ENCODE results near the gene TK2. TPM values are rescaled to one million over a fixed set of nuclear protein-coding genes. Genes with fewer than 3 reads are reported as not detected.
"Not testable (repeated sequence)": the region's sequence is repeated elsewhere in the genome, so short reads cannot be mapped to it uniquely, and the experiment has no call there.

Gene TK2
- polyA plus RNA-seq, 2 donors: 5.9 to 8.3 TPM

DNA sequence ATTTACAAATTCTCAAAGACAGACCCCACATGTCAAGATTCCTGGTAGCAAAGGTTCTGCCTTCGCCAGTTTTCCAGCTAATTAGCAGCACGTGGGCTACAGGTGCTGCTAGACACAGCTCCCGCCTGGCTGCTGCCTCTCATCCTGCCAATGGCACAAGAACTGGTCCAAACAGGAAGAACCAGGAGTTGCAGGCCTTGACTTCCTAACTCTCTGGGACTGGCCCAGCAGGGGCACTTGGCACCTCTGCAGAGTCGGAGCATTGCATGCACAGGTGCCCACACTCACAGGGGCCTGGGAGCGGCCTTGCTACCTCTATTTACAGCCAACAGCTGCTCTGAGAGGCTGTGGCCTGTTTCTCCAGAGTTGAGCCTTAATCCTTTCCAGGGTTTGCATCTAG, 39.6 kb downstream of the TK2 start:
- Histone ChIP-seq H3K4me3 (ENCODE audit: low read depth in 1 of 2, low read length in 2 of 2) (no peak overlapping the region), H3K27ac (ENCODE audit: low read depth in 2 of 2, low read length in 1 of 2) (peak overlapping the region; percentile 63 to 79), H3K4me1 (ENCODE audit: control insufficient read depth in 2 of 2, insufficient read depth in 2 of 2, low read length in 1 of 2) (peaks cover 2 to 26% of the 10 kb centered on the region in 2 donors), H3K36me3 (ENCODE audit: control insufficient read depth in 2 of 2, insufficient read depth in 2 of 2, low read length in 1 of 2) (no peaks in the 10 kb centered on the region), H3K9me3 (ENCODE audit: control insufficient read depth in 2 of 2, insufficient read depth in 1 of 2, low read depth in 1 of 2, low read length in 1 of 2) (no peaks in the 10 kb centered on the region), H3K27me3 (ENCODE audit: control insufficient read depth in 1 of 2, insufficient read depth in 2 of 2, low read length in 2 of 2) (no peaks in the 10 kb centered on the region)
- 57% methylated on average over 5 of the region's 5 CpGs for WGBS, 2 donors

DNA sequence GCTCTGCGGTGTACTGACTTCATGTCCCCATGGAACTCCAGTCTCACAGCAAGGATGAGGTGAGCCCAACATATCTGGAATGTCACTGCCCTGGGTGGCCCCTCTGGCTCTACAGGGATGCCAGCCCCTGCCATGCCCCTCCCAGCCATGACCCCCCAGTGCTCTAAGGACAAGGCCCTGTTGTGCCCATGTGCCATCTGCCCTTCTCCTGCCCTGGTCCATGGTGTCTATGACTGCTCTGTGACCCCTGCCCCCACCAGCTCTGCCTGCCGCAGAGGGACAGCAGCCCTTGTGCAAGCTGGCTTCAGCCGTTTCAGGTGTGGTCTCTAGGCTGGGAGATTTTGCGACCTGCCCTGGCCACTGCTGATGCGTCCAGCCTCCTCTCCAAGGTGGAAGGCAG, 40.3 kb downstream of the TK2 start:
- Histone ChIP-seq H3K4me3 (ENCODE audit: low read depth in 1 of 2, low read length in 2 of 2) (no peak overlapping the region), H3K4me1 (ENCODE audit: control insufficient read depth in 2 of 2, insufficient read depth in 2 of 2, low read length in 1 of 2) (peaks cover 2 to 23% of the 10 kb centered on the region in 2 donors), H3K27me3 (ENCODE audit: control insufficient read depth in 1 of 2, insufficient read depth in 2 of 2, low read length in 2 of 2) (no peaks in the 10 kb centered on the region), H3K9me3 (ENCODE audit: control insufficient read depth in 2 of 2, insufficient read depth in 1 of 2, low read depth in 1 of 2, low read length in 1 of 2) (no peaks in the 10 kb centered on the region), H3K36me3 (ENCODE audit: control insufficient read depth in 2 of 2, insufficient read depth in 2 of 2, low read length in 1 of 2) (no peaks in the 10 kb centered on the region), H3K27ac (ENCODE audit: low read depth in 2 of 2, low read length in 1 of 2) (peak overlapping the region in 1 of 2 donors; percentile 11)
- WGBS, 2 donors: 92 to 94% methylated on average over 5 of the region's 5 CpGs

DNA sequence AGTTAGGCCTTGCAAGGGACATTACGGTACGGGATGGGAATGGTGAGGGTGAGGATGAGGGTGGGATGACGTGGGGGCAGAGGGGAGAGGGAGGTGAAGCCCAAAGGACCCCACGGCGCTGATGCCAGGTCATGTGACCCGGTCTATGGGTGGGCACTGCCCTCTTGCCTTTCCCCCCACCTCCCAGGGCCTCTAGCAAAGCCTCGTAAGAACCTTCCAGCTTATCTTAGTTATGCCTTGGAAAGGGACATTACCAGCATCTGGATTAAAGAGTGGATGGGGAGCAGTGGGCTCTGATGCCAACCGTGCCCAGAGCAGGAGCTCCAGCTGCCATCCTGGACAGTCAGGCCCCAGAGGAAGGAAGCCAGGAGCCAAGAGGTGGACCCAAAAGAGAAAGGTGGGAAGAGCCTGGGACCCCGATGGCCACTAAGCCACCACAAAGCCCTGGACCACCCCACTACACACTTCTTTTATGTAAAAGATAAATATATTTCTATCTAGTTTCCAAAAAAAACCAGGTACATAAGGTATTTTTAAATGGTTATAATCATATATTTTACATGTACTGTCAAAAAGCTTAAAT, 40.9 kb downstream of the TK2 start:
- Histone ChIP-seq H3K9me3 (ENCODE audit: control insufficient read depth in 2 of 2, insufficient read depth in 1 of 2, low read depth in 1 of 2, low read length in 1 of 2) (no peaks in the 10 kb centered on the region), H3K27ac (ENCODE audit: low read depth in 2 of 2, low read length in 1 of 2) (peak overlapping the region; percentile 40 to 60), H3K27me3 (ENCODE audit: control insufficient read depth in 1 of 2, insufficient read depth in 2 of 2, low read length in 2 of 2) (no peaks in the 10 kb centered on the region), H3K4me3 (ENCODE audit: low read depth in 1 of 2, low read length in 2 of 2) (no peak overlapping the region), H3K4me1 (ENCODE audit: control insufficient read depth in 2 of 2, insufficient read depth in 2 of 2, low read length in 1 of 2) (peaks cover 2 to 23% of the 10 kb centered on the region in 2 donors), H3K36me3 (ENCODE audit: control insufficient read depth in 2 of 2, insufficient read depth in 2 of 2, low read length in 1 of 2) (no peaks in the 10 kb centered on the region)
- WGBS, 2 donors: 65 to 79% methylated on average over 9 of the region's 9 CpGs

DNA sequence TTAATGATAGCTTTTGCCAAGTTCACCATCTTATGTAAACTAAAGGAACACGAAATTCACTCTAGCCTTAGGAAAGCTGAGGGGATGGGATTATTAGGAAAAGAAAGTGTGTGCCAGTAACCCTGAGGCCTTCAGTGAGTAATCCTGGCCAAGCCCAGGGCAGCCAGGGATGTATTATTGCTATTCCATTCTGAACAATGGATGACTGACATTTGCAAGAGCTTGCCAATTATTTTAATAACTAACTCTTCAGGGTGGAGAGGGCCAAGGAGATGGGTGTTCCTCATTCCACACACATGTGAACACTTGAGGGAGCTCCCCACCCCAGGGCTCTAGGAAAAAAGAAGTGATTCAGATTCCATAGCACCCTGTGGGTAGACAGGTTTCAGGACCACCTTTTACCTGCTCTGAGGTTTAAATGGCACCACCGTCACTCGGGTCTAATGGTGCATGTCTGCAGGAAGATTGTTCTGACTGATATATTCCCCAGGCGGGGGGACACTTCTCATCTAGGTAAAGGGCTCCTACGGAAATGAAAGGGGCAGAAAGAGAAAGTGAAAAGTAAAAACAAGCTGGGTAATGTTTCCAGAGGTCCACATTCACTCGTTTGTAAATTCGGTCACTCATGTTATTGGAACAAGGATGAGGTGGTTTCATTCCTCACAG, 41.5 kb downstream of the TK2 start:
- Histone ChIP-seq H3K4me1 (ENCODE audit: control insufficient read depth in 2 of 2, insufficient read depth in 2 of 2, low read length in 1 of 2) (peaks cover 2 to 23% of the 10 kb centered on the region in 2 donors), H3K27me3 (ENCODE audit: control insufficient read depth in 1 of 2, insufficient read depth in 2 of 2, low read length in 2 of 2) (no peaks in the 10 kb centered on the region), H3K27ac (ENCODE audit: low read depth in 2 of 2, low read length in 1 of 2) (peak overlapping the region; percentile 59 to 60), H3K36me3 (ENCODE audit: control insufficient read depth in 2 of 2, insufficient read depth in 2 of 2, low read length in 1 of 2) (no peaks in the 10 kb centered on the region), H3K9me3 (ENCODE audit: control insufficient read depth in 2 of 2, insufficient read depth in 1 of 2, low read depth in 1 of 2, low read length in 1 of 2) (no peaks in the 10 kb centered on the region), H3K4me3 (ENCODE audit: low read depth in 1 of 2, low read length in 2 of 2) (no peak overlapping the region)
- WGBS, 2 donors: 42 to 52% methylated on average over 7 of the region's 7 CpGs

DNA sequence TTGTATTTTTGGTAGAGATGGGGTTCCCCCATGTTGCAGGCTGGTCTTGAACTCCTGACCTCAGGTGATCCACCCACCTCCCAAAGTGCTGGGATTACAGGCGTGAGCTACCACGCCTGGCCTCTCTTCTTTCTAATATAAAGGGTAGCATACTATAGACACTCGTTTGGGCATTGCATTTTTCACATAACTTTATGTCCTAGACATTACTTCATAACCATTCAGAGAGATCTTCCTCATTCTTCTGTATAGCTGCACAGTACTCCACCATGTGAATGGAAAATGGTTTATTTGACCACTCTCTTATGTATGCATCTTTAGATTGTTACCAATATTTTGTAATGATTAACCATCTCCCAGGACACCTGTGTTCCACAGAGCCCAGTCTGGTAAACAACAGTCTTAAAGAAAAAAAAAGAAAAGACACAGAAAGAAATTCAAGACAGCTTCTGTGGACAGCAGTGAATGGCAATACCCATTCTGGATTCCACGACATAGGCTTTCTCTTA, 42.1 kb downstream of the TK2 start:
- H3K27ac ChIP-seq (ENCODE audit: low read depth in 2 of 2, low read length in 1 of 2): peak overlapping the region; percentile 23 to 59
- H3K36me3 ChIP-seq (ENCODE audit: control insufficient read depth in 2 of 2, insufficient read depth in 2 of 2, low read length in 1 of 2): no peaks in the 10 kb centered on the region
- 67 to 70% methylated on average over 4 of the region's 4 CpGs for WGBS, 2 donors
- no peak overlapping the region for H3K4me3 ChIP-seq (ENCODE audit: low read depth in 1 of 2, low read length in 2 of 2)
- H3K4me1 ChIP-seq (ENCODE audit: control insufficient read depth in 2 of 2, insufficient read depth in 2 of 2, low read length in 1 of 2): peaks cover 2 to 23% of the 10 kb centered on the region in 2 donors
- no peaks in the 10 kb centered on the region for H3K9me3 ChIP-seq (ENCODE audit: control insufficient read depth in 2 of 2, insufficient read depth in 1 of 2, low read depth in 1 of 2, low read length in 1 of 2)
- no peaks in the 10 kb centered on the region for H3K27me3 ChIP-seq (ENCODE audit: control insufficient read depth in 1 of 2, insufficient read depth in 2 of 2, low read length in 2 of 2)

DNA sequence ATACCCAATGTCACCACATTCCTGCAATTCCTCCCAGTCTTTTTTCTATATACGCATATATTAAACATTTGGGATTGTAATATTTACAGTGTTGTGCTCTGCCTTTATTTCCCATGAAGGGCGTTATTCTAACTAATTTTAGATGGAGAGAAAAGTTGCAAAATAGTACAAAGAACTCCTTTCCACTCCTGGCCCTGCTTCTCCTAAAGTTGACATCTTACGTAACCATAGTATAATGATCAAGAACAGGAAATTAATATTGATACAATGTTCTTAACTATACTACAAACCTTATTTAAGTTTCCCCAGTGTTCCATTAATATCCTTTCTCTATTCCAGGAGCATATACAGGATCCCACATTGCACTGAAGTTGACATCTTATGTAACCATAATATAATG, 46.3 kb downstream of the TK2 start:
- no peak overlapping the region for H3K27ac ChIP-seq (ENCODE audit: low read depth in 2 of 2, low read length in 1 of 2)
- H3K27me3 ChIP-seq (ENCODE audit: control insufficient read depth in 1 of 2, insufficient read depth in 2 of 2, low read length in 2 of 2): no peaks in the 10 kb centered on the region
- peaks cover 0 to under 1% of the 10 kb centered on the region in 2 donors for H3K4me1 ChIP-seq (ENCODE audit: control insufficient read depth in 2 of 2, insufficient read depth in 2 of 2, low read length in 1 of 2)
- WGBS, 2 donors: 87 to 90% methylated on average over 3 of the region's 3 CpGs
- no peaks in the 10 kb centered on the region for H3K36me3 ChIP-seq (ENCODE audit: control insufficient read depth in 2 of 2, insufficient read depth in 2 of 2, low read length in 1 of 2)
- H3K9me3 ChIP-seq (ENCODE audit: control insufficient read depth in 2 of 2, insufficient read depth in 1 of 2, low read depth in 1 of 2, low read length in 1 of 2): no peaks in the 10 kb centered on the region
- no peak overlapping the region for H3K4me3 ChIP-seq (ENCODE audit: low read depth in 1 of 2, low read length in 2 of 2)

DNA sequence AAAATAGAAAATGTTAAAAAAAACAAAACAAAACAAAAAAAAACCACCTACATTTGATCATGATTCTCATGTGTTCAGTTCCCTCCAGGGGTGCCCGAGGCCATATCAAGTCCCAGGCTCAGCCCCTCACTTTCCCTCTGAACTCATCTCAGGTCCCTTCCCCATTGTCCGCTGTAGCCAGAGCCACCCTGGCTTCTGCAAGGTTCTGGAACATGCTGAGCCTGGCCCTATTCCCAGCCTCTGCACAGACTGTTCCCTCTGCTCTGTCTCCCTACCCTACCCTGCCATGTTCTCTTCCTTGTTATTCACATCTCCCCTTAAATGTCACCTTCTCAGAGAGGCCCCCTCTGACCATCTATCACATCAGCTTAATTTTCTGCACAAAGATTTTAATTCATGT, 46.9 kb downstream of the TK2 start:
- WGBS, 2 donors: 79 to 83% methylated on average over 2 of the region's 2 CpGs
- H3K4me1 ChIP-seq (ENCODE audit: control insufficient read depth in 2 of 2, insufficient read depth in 2 of 2, low read length in 1 of 2): no peaks in the 10 kb centered on the region
- no peak overlapping the region for H3K4me3 ChIP-seq (ENCODE audit: low read depth in 1 of 2, low read length in 2 of 2)
- no peaks in the 10 kb centered on the region for H3K9me3 ChIP-seq (ENCODE audit: control insufficient read depth in 2 of 2, insufficient read depth in 1 of 2, low read depth in 1 of 2, low read length in 1 of 2)
- H3K36me3 ChIP-seq (ENCODE audit: control insufficient read depth in 2 of 2, insufficient read depth in 2 of 2, low read length in 1 of 2): no peaks in the 10 kb centered on the region
- no peaks in the 10 kb centered on the region for H3K27me3 ChIP-seq (ENCODE audit: control insufficient read depth in 1 of 2, insufficient read depth in 2 of 2, low read length in 2 of 2)
- peak overlapping the region in 1 of 2 donors; percentile 49 for H3K27ac ChIP-seq (ENCODE audit: low read depth in 2 of 2, low read length in 1 of 2)

DNA sequence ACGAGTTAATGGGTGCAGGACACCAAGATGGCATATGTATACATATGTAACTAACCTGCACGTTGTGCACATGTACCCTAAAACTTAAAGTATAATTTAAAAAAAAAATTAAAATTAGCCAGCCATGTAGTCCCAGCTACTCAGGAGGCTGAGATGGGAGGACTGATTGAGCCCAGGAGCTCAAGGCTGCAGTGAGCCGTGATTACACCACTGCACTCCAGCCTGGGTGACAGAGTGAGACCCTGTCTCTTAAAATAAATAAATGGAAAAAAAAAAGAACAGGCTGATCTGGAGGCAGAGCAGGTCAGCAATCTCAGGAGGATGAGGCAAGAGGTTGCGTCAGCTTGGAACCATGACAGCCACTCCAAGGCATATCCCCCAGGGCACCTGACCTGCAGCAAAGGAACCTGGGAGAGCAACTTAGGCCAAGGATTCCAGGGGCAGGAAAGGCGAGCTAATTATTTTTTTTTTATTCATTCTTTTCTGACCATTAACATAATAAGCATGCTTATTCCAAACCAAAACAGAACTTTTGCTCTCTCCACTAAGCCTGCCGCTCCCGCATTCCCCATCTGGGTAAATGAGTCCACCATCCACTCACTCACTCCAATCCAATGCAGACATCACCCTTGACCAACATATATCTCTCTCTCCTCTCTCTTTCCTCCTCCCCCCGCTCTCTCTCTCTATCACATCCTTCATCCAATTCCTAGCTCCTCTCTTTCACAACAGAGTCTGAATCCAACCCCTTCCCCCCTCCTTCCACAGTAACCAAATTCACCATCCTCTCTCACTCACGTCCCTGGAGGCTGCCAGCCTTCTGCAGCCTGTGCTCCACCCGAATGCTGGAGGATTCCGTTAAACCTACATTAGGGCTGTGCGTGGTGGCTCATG, 47.7 kb downstream of the TK2 start:
- 74 to 77% methylated on average over 12 of the region's 12 CpGs for WGBS, 2 donors
- Histone ChIP-seq H3K9me3 (ENCODE audit: control insufficient read depth in 2 of 2, insufficient read depth in 1 of 2, low read depth in 1 of 2, low read length in 1 of 2) (no peaks in the 10 kb centered on the region), H3K27me3 (ENCODE audit: control insufficient read depth in 1 of 2, insufficient read depth in 2 of 2, low read length in 2 of 2) (no peaks in the 10 kb centered on the region), H3K36me3 (ENCODE audit: control insufficient read depth in 2 of 2, insufficient read depth in 2 of 2, low read length in 1 of 2) (no peaks in the 10 kb centered on the region), H3K4me1 (ENCODE audit: control insufficient read depth in 2 of 2, insufficient read depth in 2 of 2, low read length in 1 of 2) (no peaks in the 10 kb centered on the region), H3K4me3 (ENCODE audit: low read depth in 1 of 2, low read length in 2 of 2) (no peak overlapping the region), H3K27ac (ENCODE audit: low read depth in 2 of 2, low read length in 1 of 2) (peak overlapping the region in 1 of 2 donors; percentile 56)

DNA sequence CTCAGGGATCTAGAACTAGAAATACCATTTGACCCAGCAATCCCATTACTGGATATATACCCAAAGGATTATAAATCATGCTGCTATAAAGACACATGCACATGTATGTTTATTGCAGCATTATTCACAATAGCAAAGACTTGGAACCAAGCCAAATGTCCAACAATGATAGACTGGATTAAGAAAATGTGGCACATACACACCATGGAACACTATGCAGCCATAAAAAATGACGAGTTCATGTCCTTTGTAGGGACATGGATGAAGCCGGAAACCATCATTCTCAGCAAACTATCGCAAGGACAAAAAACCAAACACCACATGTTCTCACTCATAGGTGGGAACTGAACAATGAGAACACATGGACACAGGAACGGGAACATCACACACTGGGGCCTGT, 48.4 kb downstream of the TK2 start:
- not testable (repeated sequence) for H3K4me1 ChIP-seq (ENCODE audit: control insufficient read depth in 2 of 2, insufficient read depth in 2 of 2, low read length in 1 of 2); H3K27ac ChIP-seq (ENCODE audit: low read depth in 2 of 2, low read length in 1 of 2); H3K36me3 ChIP-seq (ENCODE audit: control insufficient read depth in 2 of 2, insufficient read depth in 2 of 2, low read length in 1 of 2); H3K9me3 ChIP-seq (ENCODE audit: control insufficient read depth in 2 of 2, insufficient read depth in 1 of 2, low read depth in 1 of 2, low read length in 1 of 2); H3K4me3 ChIP-seq (ENCODE audit: low read depth in 1 of 2, low read length in 2 of 2); H3K27me3 ChIP-seq (ENCODE audit: control insufficient read depth in 1 of 2, insufficient read depth in 2 of 2, low read length in 2 of 2)
- WGBS, 2 donors: 92 to 94% methylated on average over 4 of the region's 4 CpGs

All from esophagus (tissue), 2 donors.